Measurements from ENCODE around the gene TNPO3.
"Not testable (repeated sequence)": the region's sequence is repeated elsewhere in the genome, so short reads cannot be mapped to it uniquely, and the experiment has no call there.

TNPO3 gene

GRCh38 chr7:129017264-129017663, 37.6 kb downstream of the TNPO3 start:
- ATAC-seq (no peak), DNase-seq (no peak)

- no peak for ATAC-seq
- no peak for DNase-seq
These were observed 40.3 kb downstream of the TNPO3 start for GRCh38 chr7:129014501-129015101.

- DNase-seq, result no peak
- ATAC-seq, result no peak
These were observed 41.7 kb downstream of the TNPO3 start for GRCh38 chr7:129013048-129013724.

GRCh38 chr7:129012641-129013040, 42.3 kb downstream of the TNPO3 start:
- no peak for DNase-seq
- ATAC-seq, result no peak

DNA sequence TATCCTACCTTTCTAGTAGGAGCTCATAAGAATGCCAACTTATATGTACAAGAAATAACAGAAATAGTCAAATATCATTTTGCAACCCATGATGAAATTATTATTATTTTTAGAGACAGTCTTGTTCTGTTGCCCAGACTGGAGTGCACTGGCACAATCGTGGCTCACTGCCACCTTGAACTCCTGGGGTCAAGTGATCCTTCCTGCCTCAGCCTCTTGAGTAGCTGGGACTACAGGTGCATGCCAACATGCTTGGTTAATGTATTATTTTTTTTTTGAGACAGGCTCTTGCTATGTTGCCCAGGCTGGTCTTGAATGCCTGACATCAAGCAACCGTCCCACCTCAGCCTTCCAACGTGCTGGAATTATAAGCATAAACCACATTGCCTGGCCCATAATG, 44.8 kb downstream of the TNPO3 start:
- no peak for DNase-seq
- no peak for ATAC-seq

DNA sequence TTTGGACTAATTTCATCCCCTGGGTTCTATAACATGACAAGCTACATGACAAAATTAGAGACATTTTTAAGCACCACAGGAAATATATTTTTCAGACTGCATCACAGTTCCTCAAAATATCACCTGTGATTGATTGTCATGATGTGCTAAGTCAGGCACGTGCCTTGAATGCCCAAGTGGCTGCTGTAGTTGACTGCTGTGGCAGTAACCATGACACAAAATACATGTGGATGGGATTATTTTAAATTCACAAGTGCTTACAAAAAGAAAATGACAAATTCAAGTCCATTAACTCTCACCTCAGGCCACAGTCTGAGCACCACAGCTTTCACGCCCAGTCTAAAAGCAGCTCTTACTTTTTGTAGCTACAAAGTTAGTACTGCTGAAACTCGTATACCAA, 45.5 kb downstream of the TNPO3 start:
- DNase-seq, result no peak

GRCh38 chr7:129008645-129009414, 46.1 kb downstream of the TNPO3 start:
- DNase-seq (no peak), ATAC-seq (peak; percentile 93)

More for the DNA sequence above, 45.5 kb downstream of the TNPO3 start:
- ATAC-seq, result no peak

- ATAC-seq (no peak), DNase-seq (no peak)
These were observed 47.3 kb downstream of the TNPO3 start for GRCh38 chr7:129007572-129007971.

GRCh38 chr7:129006636-129007414, 48.1 kb downstream of the TNPO3 start:
- no peak for DNase-seq
- ATAC-seq, result no peak

GRCh38 chr7:129005186-129005585, 49.7 kb downstream of the TNPO3 start:
- no peak for DNase-seq
- ATAC-seq, result no peak

GRCh38 chr7:128997181-128997580, 57.7 kb downstream of the TNPO3 start:
- no peak for ATAC-seq
- DNase-seq, result no peak

- DNase-seq, ATAC-seq: not testable (repeated sequence)
These were observed 60.4 kb downstream of the TNPO3 start for GRCh38 chr7:128994560-128994959.

DNA sequence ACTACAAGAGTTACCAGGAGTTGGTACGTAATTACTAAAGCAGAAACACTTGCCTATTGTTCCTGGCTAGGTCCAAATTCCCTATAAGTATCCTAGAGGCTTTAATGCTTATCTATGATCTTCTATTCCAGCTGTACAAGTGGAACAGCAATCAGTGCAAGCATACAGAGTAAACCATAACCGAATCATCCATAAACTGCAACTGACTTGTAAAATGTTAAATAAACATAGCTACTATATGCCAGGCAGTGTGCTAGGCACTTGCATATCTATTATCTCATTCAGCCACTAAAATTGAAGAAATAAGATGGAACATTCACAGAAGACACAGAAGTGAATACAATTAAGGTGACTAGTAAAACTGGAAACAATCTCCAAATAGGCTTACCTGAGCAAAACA, 61.5 kb downstream of the TNPO3 start:
- DNase-seq, result no peak
- no peak for ATAC-seq

- no peak for DNase-seq
- no peak for ATAC-seq
These were observed 65.0 kb downstream of the TNPO3 start for GRCh38 chr7:128989961-128990360.

GRCh38 chr7:128988372-128988771, 66.5 kb downstream of the TNPO3 start:
- DNase-seq (no peak), ATAC-seq (no peak)

GRCh38 chr7:128986609-128987008, 68.3 kb downstream of the TNPO3 start:
- DNase-seq (no peak), ATAC-seq (no peak)

GRCh38 chr7:128985660-128986059, 69.3 kb downstream of the TNPO3 start:
- no peak for ATAC-seq
- no peak for DNase-seq

GRCh38 chr7:128982105-128982504, 72.8 kb downstream of the TNPO3 start:
- DNase-seq (no peak), ATAC-seq (no peak)

GRCh38 chr7:128974241-128974934, 80.5 kb downstream of the TNPO3 start:
- ATAC-seq, result no peak
- DNase-seq, result no peak

- DNase-seq, result no peak
- ATAC-seq, result no peak
These were observed 86.3 kb downstream of the TNPO3 start for GRCh38 chr7:128968624-128969023.

DNA sequence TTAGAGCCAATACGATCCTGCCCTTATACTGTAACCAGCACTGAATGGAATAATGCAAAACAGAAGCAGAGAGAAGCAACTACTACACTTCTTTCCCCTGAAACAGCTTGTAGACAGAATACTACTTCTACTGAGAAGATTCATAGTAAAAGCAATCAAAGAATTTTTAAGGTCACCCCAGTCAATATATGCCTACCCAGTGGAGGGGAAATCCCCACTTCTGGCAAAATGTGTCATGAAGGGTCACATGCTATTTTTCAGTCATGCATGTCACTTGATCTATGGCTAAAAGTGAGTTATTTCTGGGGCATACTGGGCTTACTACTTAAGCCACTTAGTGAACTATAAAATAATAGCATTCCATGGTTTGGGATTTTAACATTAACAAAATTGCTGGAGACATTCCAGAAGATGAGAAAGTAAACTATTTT, 91.6 kb downstream of the TNPO3 start:
- ATAC-seq (peak; percentile 96), DNase-seq (peak; percentile 43)

DNA sequence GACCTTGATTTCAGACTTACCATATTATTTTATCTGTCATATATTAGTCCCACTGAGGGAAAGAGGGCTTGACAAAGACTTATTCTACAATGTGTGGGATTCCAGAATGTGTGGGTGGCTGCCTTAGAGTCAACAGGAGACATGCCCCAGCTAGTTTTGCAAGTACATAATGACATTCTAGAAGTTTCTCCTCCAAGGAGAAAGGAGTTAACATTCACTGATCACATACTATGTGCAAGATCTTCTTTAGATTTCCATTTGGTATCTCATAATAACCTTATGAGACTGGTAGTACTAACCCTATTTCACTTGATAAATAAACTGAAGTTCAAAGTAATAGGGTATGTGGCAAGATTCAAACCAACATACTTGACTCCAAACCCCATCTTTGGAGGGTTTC, 92.0 kb downstream of the TNPO3 start:
- ATAC-seq (no peak), DNase-seq (no peak)
